Astrocyte of the cerebellum (primary cell): ENCODE data around the gene TMEM117.

Source experiments
- DNase-seq: peaks from one replicate; pipeline ENCODE4 v3.0.0-alpha.2; 2011; ENCODE audit warnings: low read depth
- H3K4me3 ChIP-seq: 2 replicates; pipeline ENCODE4 v1.5.1; 2011; ENCODE audit warnings: mild to moderate bottlenecking, low read depth, low read length, moderate library complexity
- CTCF ChIP-seq: IDR thresholded peaks from 2 replicates; pipeline ENCODE4 v1.5.1; 2012; ENCODE audit warnings: low read length, low read depth, moderate library complexity, mild to moderate bottlenecking; ENCODE audit errors: missing control alignments
- in situ Hi-C: cut with HindIII; loops from 2 replicates; pipeline ENCODE4 v1.10.0; 2017; ENCODE audit warnings: low sequenced_read_pairs

TMEM117 gene

GRCh38 chr12:44428825-44429224 is 592.9 kb downstream of the TMEM117 start:
- in situ Hi-C loops: no loop called here
- no peak for DNase-seq
- no peak for TF ChIP-seq CTCF
- no peak overlapping the region for H3K4me3 ChIP-seq

- no peak for TF ChIP-seq CTCF
- H3K4me3 ChIP-seq: no peak overlapping the region
- DNase-seq: no peak
- in situ Hi-C loops: no loop called here
Measured at GRCh38 chr12:44431647-44432343, 595.9 kb downstream of the TMEM117 start.

- in situ Hi-C loops: no loop called here
- DNase-seq: no peak
Measured at GRCh38 chr12:44433659-44434058, 597.8 kb downstream of the TMEM117 start.

GRCh38 chr12:44436756-44437155 is 600.9 kb downstream of the TMEM117 start:
- in situ Hi-C loops: no loop called here
- H3K4me3 ChIP-seq: no peak overlapping the region
- no peak for DNase-seq
- TF ChIP-seq CTCF: no peak

More at GRCh38 chr12:44433659-44434058, 597.8 kb downstream of the TMEM117 start:
- no peak for TF ChIP-seq CTCF
- H3K4me3 ChIP-seq: no peak overlapping the region
